ENCODE measurements around the gene MAFG.

DNA sequence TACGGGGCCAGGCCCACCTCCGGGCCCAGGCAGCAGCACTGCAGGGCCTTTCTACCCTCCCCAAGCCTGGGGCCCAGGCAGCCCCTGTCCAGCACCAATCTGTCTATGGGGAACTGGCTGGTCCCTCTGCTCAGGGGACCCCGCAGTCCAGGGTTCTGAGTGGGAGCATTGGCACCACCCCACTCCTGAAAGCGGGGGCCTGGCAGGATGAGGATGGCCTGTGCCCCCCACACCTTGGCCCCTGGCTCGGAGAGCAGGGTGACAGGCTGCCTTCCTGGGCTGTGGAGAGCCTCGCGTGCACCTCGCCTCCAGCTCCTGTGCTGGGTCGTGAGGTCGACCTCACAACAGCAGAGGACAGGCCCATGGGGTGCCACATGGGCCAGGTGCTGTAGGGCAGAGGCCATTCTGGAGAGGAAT, 24.1 kb downstream of the MAFG start:
- TF ChIP-seq, protein P1, sequence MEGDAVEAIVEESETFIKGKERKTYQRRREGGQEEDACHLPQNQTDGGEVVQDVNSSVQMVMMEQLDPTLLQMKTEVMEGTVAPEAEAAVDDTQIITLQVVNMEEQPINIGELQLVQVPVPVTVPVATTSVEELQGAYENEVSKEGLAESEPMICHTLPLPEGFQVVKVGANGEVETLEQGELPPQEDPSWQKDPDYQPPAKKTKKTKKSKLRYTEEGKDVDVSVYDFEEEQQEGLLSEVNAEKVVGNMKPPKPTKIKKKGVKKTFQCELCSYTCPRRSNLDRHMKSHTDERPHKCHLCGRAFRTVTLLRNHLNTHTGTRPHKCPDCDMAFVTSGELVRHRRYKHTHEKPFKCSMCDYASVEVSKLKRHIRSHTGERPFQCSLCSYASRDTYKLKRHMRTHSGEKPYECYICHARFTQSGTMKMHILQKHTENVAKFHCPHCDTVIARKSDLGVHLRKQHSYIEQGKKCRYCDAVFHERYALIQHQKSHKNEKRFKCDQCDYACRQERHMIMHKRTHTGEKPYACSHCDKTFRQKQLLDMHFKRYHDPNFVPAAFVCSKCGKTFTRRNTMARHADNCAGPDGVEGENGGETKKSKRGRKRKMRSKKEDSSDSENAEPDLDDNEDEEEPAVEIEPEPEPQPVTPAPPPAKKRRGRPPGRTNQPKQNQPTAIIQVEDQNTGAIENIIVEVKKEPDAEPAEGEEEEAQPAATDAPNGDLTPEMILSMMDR (IDR thresholded peaks at IDR 0.05) = no peak
- TF ChIP-seq EP300 (IDR thresholded peaks at IDR 0.05) = no peak

All from sigmoid colon (tissue), 4 donors.